Prostate gland (tissue), 2 donors: ENCODE data around the gene TCF4. TPM values are rescaled to one million over a fixed set of nuclear protein-coding genes. Genes with fewer than 3 reads are reported as not detected.

Experiments used
- DNase-seq: peaks from one replicate; pipeline ENCODE4 v3.0.0-alpha.2; 2019; ENCODE audit warnings: low spot score
- H3K27ac ChIP-seq, 2 donors: fragments of 200-600 bp; sonication (generic); 2 replicates each; pipeline ENCODE4 v1.5.1; 2017 to 2019
- H3K27me3 ChIP-seq: fragments of 200-600 bp; sonication (generic); replicated peaks from 2 replicates; pipeline ENCODE4 v1.5.1; 2019; ENCODE audit not compliant: insufficient read depth
- H3K36me3 ChIP-seq, 2 donors: fragments of 200-600 bp; sonication (generic); 1 replicate in 1 of 2; 2 replicates in 1 of 2; pipeline versions ENCODE4 v1.5.1 to v1.8.1; 2017 to 2019
- H3K4me1 ChIP-seq: fragments of 200-600 bp; sonication (generic); replicated peaks from 2 replicates; pipeline ENCODE4 v1.5.1; 2019
- H3K4me3 ChIP-seq, 2 donors: fragments of 200-600 bp; sonication (generic); 2 replicates each; pipeline ENCODE4 v1.5.1; 2017 to 2019
- H3K9me3 ChIP-seq: fragments of 200-600 bp; sonication (generic); 2 replicates; pipeline ENCODE4 v1.5.1; 2017
- CTCF ChIP-seq, 4 experiments: fragments of 200-600 bp in 2 of 4; fragments of 450-650 bp in 2 of 4; sonication (generic) in 2 of 4; IDR thresholded peaks; 1 replicate in 3 of 4; 2 replicates in 1 of 4; pipeline ENCODE4 v1.5.1; 2016 to 2019; ENCODE audit warnings: antibody characterized with exemption in 4 of 4, mild to moderate bottlenecking in 2 of 4, moderate library complexity in 2 of 4
- POLR2A ChIP-seq: fragments of 450-650 bp; IDR thresholded peaks from one replicate; pipeline ENCODE4 v1.6.1; 2016; ENCODE audit warnings: antibody characterized with exemption, mild to moderate bottlenecking
- POLR2AphosphoS5 ChIP-seq: sonication (generic); formaldehyde crosslinking; IDR thresholded peaks from one replicate; pipeline ENCODE4 v1.6.1; 2017; ENCODE audit warnings: antibody characterized with exemption
- WGBS: methylation state at CpG from one replicate; pipeline ENCODE4 v1.1.5; 2018; 5-methylcytosine and 5-hydroxymethylcytosine counted together
- intact Hi-C: fragments of 100-400 bp; cut with DNase I; formaldehyde crosslinking; loops from one replicate; pipeline ENCODE4 v1.14.2; 2022
- total RNA-seq, 2 donors: library from RNA; depleted of rRNA; stranded (reverse); fragments of >200 nt; gene quantifications; one replicate each; pipeline ENCODE4 v1.1.0, GENCODE V29; 2016

TCF4 gene
- total RNA-seq, 2 donors from 2014 or later = 29.8 to 87.2 TPM

GRCh38 chr18:55477860-55478581, 110.0 kb downstream of the TCF4 start:
- Histone ChIP-seq H3K4me3 (peak overlapping the region; percentile 27 to 30), H3K4me1 (no peaks in the 10 kb centered on the region), H3K27ac (peak overlapping the region; percentile 74 to 75), H3K36me3 (no peaks in the 10 kb centered on the region), H3K9me3 (no peaks in the 10 kb centered on the region), H3K27me3 (no peaks in the 10 kb centered on the region)
- intact Hi-C loops = no loop called here
- no peak for DNase-seq
- WGBS = 23% methylated on average over 8 of the region's 8 CpGs
- TF ChIP-seq POLR2AphosphoS5 = no peak
- TF ChIP-seq CTCF (IDR thresholded peaks at IDR 0.05) = no peak
- no peak for TF ChIP-seq POLR2A

- Histone ChIP-seq H3K27ac (peak overlapping the region; percentile 74 to 75), H3K36me3 (no peaks in the 10 kb centered on the region), H3K27me3 (no peaks in the 10 kb centered on the region), H3K9me3 (no peaks in the 10 kb centered on the region), H3K4me3 (peak overlapping the region; percentile 27 to 30), H3K4me1 (no peaks in the 10 kb centered on the region)
- peak in 3 of 4 experiments; percentile 8 to 56 (median 24) for TF ChIP-seq CTCF (IDR thresholded peaks at IDR 0.05)
- no peak for TF ChIP-seq POLR2A
- peak; percentile 70 for TF ChIP-seq POLR2AphosphoS5
- 1% methylated on average over 4 of the region's 4 CpGs for WGBS
- DNase-seq = peak; percentile 29
- intact Hi-C loops = no loop called here
Measured at GRCh38 chr18:55477499-55477859, 110.5 kb downstream of the TCF4 start.

- intact Hi-C loops = no loop called here
- no peak for DNase-seq
- no peak overlapping the region for H3K27ac ChIP-seq
- H3K4me3 ChIP-seq = no peak overlapping the region
- H3K9me3 ChIP-seq = no peaks in the 10 kb centered on the region
- 72% methylated on average over 1 of the region's 1 CpG for WGBS
- H3K27me3 ChIP-seq = no peaks in the 10 kb centered on the region
- H3K4me1 ChIP-seq = no peaks in the 10 kb centered on the region
- TF ChIP-seq CTCF (IDR thresholded peaks at IDR 0.05) = no peak
- no peak for TF ChIP-seq POLR2AphosphoS5
- TF ChIP-seq POLR2A = no peak
- no peaks in the 10 kb centered on the region for H3K36me3 ChIP-seq
Measured at GRCh38 chr18:55475916-55476315, 112.1 kb downstream of the TCF4 start.

GRCh38 chr18:55475467-55475866, 112.5 kb downstream of the TCF4 start:
- H3K9me3 ChIP-seq = no peaks in the 10 kb centered on the region
- intact Hi-C loops = no loop called here
- 95% methylated on average over 5 of the region's 5 CpGs for WGBS
- no peaks in the 10 kb centered on the region for H3K36me3 ChIP-seq
- no peak for DNase-seq
- H3K4me3 ChIP-seq = no peak overlapping the region
- no peaks in the 10 kb centered on the region for H3K27me3 ChIP-seq
- no peaks in the 10 kb centered on the region for H3K4me1 ChIP-seq
- TF ChIP-seq POLR2A (no peak), POLR2AphosphoS5 (no peak), CTCF (IDR thresholded peaks at IDR 0.05) (no peak)
- H3K27ac ChIP-seq = no peak overlapping the region

GRCh38 chr18:55473560-55473959, 114.4 kb downstream of the TCF4 start:
- no peaks in the 10 kb centered on the region for H3K4me1 ChIP-seq
- intact Hi-C loops = no loop called here
- H3K27me3 ChIP-seq = no peaks in the 10 kb centered on the region
- H3K36me3 ChIP-seq = no peaks in the 10 kb centered on the region
- DNase-seq = no peak
- no peak overlapping the region for H3K4me3 ChIP-seq
- H3K27ac ChIP-seq = no peak overlapping the region
- TF ChIP-seq POLR2AphosphoS5 = no peak
- H3K9me3 ChIP-seq = no peaks in the 10 kb centered on the region
